GM23338 (cell line): ENCODE measurements around the gene WNT9A. TPM values are rescaled to one million over a fixed set of nuclear protein-coding genes. Genes with fewer than 3 reads are reported as not detected.

Source experiments
- ATAC-seq: fragments of 200-7000 bp; cut with Tn5 transposase; 3 replicates; pipeline ENCODE4 v1.9.1; 2020
- DNase-seq: peaks from one replicate; pipeline ENCODE4 v3.0.0-alpha.2; 2015; ENCODE audit warnings: low spot score
- H2AFZ ChIP-seq: fragments of 200-600 bp; sonication (generic); 2 replicates; pipeline ENCODE4 v1.8.0; 2016; ENCODE audit warnings: antibody characterized with exemption, mild to moderate bottlenecking, moderate library complexity
- H3F3A ChIP-seq: fragments of 200-600 bp; sonication (generic); replicated peaks from 2 replicates; pipeline ENCODE4 v1.8.0; 2017; ENCODE audit warnings: antibody characterized with exemption, mixed run types, low read depth
- H3K27ac ChIP-seq: fragments of 200-600 bp; sonication (generic); 2 replicates; pipeline ENCODE4 v1.6.1; 2016; ENCODE audit warnings: low read depth
- H3K27me3 ChIP-seq: fragments of 200-600 bp; sonication (generic); 2 replicates; pipeline ENCODE4 v1.8.0; 2016; ENCODE audit warnings: mild to moderate bottlenecking, mixed run types, moderate library complexity; ENCODE audit not compliant: insufficient read depth
- H3K36me3 ChIP-seq: fragments of 200-600 bp; sonication (generic); 2 replicates; pipeline ENCODE4 v1.8.0; 2016; ENCODE audit warnings: mild to moderate bottlenecking; ENCODE audit not compliant: insufficient read depth
- H3K4me1 ChIP-seq: fragments of 200-600 bp; sonication (generic); 2 replicates; pipeline ENCODE4 v1.8.0; 2016; ENCODE audit warnings: mild to moderate bottlenecking, moderate library complexity; ENCODE audit not compliant: insufficient read depth
- H3K4me2 ChIP-seq: fragments of 200-600 bp; sonication (generic); 2 replicates; pipeline ENCODE4 v1.7.1; 2017; ENCODE audit warnings: mixed run types
- H3K4me3 ChIP-seq: fragments of 200-600 bp; sonication (generic); 2 replicates; pipeline ENCODE4 v1.6.1; 2016; ENCODE audit warnings: mixed run types
- H3K79me2 ChIP-seq: fragments of 200-600 bp; sonication (generic); replicated peaks from 2 replicates; pipeline ENCODE4 v1.8.0; 2017; ENCODE audit warnings: mild to moderate bottlenecking; ENCODE audit not compliant: insufficient read depth
- H3K9me2 ChIP-seq: fragments of 200-600 bp; sonication (generic); 2 replicates; pipeline ENCODE4 v1.8.0; 2017; ENCODE audit not compliant: insufficient read depth
- H4K20me1 ChIP-seq: fragments of 200-600 bp; sonication (generic); replicated peaks from 2 replicates; pipeline ENCODE4 v1.8.0; 2017; ENCODE audit warnings: mild to moderate bottlenecking; ENCODE audit not compliant: insufficient read depth
- H3K27ac Mint-ChIP-seq: 2 replicates; pipeline ENCODE4 v1.8.0; 2020; ENCODE audit warnings: inconsistent platforms, mild to moderate bottlenecking, moderate library complexity, mixed read lengths
- H3K27me3 Mint-ChIP-seq: 3 replicates; pipeline ENCODE4 v1.8.0; 2022; ENCODE audit warnings: low read depth, mild to moderate bottlenecking, moderate library complexity, mixed read lengths, inconsistent platforms; ENCODE audit not compliant: insufficient read depth, poor library complexity
- H3K36me3 Mint-ChIP-seq: 3 replicates; pipeline ENCODE4 v1.8.0; 2021; ENCODE audit warnings: low read depth, mild to moderate bottlenecking, inconsistent platforms, moderate library complexity, mixed read lengths
- H3K4me1 Mint-ChIP-seq: 3 replicates; pipeline ENCODE4 v1.8.0; 2020; ENCODE audit warnings: mild to moderate bottlenecking, inconsistent platforms, mixed read lengths
- H3K4me3 Mint-ChIP-seq: 3 replicates; pipeline ENCODE4 v1.8.0; 2021; ENCODE audit warnings: moderate library complexity, mild to moderate bottlenecking, inconsistent platforms, mixed read lengths
- H3K9me3 Mint-ChIP-seq: 3 replicates; pipeline ENCODE4 v1.8.0; 2020; ENCODE audit warnings: moderate library complexity, mild to moderate bottlenecking, inconsistent platforms, mixed read lengths
- CREB1 ChIP-seq: fragments of 250-450 bp; sonication (Bioruptor Pico); IDR thresholded peaks from 2 replicates; pipeline ENCODE4 v1.5.0; 2020; ENCODE audit warnings: low read depth, mild to moderate bottlenecking, moderate library complexity
- ETS1 ChIP-seq: IDR thresholded peaks from 2 replicates; pipeline ENCODE4 v1.6.1; 2016; ENCODE audit warnings: antibody characterized with exemption
- STAT1 ChIP-seq: IDR thresholded peaks from one replicate; pipeline ENCODE4 v1.6.1; 2016; ENCODE audit warnings: antibody characterized with exemption; ENCODE audit not compliant: unreplicated experiment
- ZNF331 ChIP-seq: fragments of 250-450 bp; sonication (Bioruptor Pico); IDR thresholded peaks from 2 replicates; pipeline ENCODE4 v1.5.0; 2020; ENCODE audit warnings: low read depth, mild to moderate bottlenecking, moderate library complexity
- ZNF462 ChIP-seq: fragments of 250-450 bp; sonication (Bioruptor Pico); IDR thresholded peaks from 2 replicates; pipeline ENCODE4 v1.5.0; 2020; ENCODE audit warnings: mild to moderate bottlenecking, moderate library complexity
- polyA plus RNA-seq: library from polyadenylated mRNA; unstranded; fragments of >200 nt; fragmentation: Nextera tagmentation; extraction: Ambion mirVana; gene quantifications from 2 replicates; pipeline ENCODE4 v1.2.1, GENCODE V29; 2016
- total RNA-seq: library from RNA; depleted of rRNA; stranded (reverse); fragments of >200 nt; shearing (Covaris generic); gene quantifications from 2 replicates; pipeline ENCODE4 v1.2.3, GENCODE V29; 2014
- TF ChIP-seq, protein P1 (sequence below), 2 experiments: fragments of 200-600 bp in 1 of 2; sonication (generic) in 1 of 2; conservative IDR thresholded peaks; 2 replicates each; pipeline versions ENCODE4 v1.5.1 to v1.6.1; 2016 to 2017; ENCODE audit warnings: antibody characterized with exemption in 2 of 2, low read depth in 2 of 2, mild to moderate bottlenecking in 2 of 2, moderate library complexity in 1 of 2

The WNT9A gene
- total and polyA plus RNA-seq, 2 experiments from 2014 or later = 0.06 to 2.0 TPM

DNA sequence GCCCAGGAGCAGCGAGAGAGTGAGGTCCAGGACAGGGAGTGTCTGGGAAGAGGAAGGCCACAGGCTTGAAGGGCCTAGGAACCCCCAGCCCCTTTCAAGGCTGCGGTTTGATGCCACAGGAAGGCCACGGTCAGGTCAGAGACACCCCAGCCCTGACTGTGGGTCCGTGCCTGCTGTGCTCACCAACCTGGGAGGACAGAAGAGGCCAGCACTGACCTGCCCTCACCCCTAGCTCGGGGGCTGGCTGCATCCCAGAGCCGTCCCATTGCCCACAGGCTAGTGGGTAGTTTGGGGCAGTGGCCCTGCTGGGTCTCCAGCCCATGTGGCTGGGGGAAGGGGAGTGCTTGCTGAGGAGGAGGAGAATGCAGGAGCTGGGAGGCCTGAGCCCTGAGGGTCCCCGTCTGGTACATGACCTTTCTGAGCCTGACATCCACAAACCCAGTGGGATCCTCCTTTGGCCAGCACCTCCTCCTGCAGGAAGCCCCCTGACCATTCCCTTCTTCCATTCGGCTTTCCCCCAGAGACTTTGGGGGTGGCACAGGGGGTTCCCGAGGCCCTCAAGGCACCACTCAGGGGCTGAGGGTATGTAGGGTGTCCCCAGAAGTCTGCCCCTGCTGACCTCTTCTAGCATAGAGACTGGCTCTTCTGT is 54.3 kb downstream of the WNT9A start (continued):
- no peak for TF ChIP-seq ZNF462 (CRISPR knock-in tag)
- no peak for TF ChIP-seq STAT1
- TF ChIP-seq, protein P1, sequence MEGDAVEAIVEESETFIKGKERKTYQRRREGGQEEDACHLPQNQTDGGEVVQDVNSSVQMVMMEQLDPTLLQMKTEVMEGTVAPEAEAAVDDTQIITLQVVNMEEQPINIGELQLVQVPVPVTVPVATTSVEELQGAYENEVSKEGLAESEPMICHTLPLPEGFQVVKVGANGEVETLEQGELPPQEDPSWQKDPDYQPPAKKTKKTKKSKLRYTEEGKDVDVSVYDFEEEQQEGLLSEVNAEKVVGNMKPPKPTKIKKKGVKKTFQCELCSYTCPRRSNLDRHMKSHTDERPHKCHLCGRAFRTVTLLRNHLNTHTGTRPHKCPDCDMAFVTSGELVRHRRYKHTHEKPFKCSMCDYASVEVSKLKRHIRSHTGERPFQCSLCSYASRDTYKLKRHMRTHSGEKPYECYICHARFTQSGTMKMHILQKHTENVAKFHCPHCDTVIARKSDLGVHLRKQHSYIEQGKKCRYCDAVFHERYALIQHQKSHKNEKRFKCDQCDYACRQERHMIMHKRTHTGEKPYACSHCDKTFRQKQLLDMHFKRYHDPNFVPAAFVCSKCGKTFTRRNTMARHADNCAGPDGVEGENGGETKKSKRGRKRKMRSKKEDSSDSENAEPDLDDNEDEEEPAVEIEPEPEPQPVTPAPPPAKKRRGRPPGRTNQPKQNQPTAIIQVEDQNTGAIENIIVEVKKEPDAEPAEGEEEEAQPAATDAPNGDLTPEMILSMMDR (conservative IDR thresholded peaks at IDR 0.05; ENCODE audit: low read depth in 2 of 2) = no peak
- no peak for TF ChIP-seq ZNF331 (CRISPR knock-in tag)

DNA sequence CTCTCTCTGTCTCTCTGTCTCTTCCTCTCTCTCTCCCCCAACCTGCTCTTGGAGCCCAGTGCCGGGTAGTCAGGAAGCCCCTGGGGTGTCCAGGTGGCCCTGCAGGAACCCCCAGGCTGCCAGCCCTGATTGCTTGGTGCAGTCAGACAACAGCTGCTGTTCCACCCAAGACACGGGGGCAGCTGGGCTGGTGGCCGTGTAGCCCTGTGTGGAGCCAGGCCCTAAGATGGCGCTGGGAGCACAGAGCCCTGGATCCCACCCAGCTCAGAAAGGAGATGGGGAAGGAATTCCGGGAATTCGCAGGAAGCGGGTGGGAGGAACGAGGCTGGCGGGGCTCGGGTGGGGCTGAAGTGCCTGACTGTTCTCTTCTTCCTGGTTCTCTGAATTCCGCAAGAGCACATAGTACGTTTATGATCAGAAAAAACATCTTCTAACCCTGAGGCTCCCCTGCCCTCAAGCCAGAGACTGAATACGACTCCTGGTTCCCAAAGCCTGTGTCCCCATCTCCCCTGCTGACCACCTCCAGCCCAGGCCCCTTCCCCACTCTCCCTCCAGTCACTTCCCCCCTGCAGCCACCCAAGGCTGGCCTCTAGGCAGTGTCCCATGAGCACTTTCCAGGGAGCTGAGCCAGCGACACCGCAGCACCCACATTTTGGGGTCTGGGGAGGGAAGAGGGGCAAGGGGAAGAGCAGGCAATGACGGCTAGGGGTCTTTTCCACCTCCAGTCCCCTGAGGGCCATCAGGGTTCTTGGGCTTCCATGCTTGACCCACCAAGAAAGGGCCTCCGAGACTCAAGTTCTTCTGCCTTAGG is 55.0 kb downstream of the WNT9A start:
- no peaks in the 10 kb centered on the region for H3K27me3 ChIP-seq
- H3K4me1 Mint-ChIP-seq = peaks cover 14% of the 10 kb centered on the region
- no peaks in the 10 kb centered on the region for H3K36me3 ChIP-seq
- no peak for TF ChIP-seq ETS1
- no peak for TF ChIP-seq CREB1 (CRISPR knock-in tag)

More for the DNA sequence above, 55.0 kb downstream of the WNT9A start:
- Mint-ChIP-seq H3K4me3 (no peak overlapping the region), H3K9me3 (no peaks in the 10 kb centered on the region), H3K36me3 (no peaks in the 10 kb centered on the region; the same call in 2 of the 3 replicates), H3K27me3 (peaks cover 12% of the 10 kb centered on the region), H3K27ac (no peak overlapping the region)
- Histone ChIP-seq H3K4me1 (0 out of 2 replicates have a peak, but pooled peaks cover 10% of the 10 kb centered on the region), H2AFZ (peak overlapping the region; percentile 69), H3K79me2 (no peaks in the 10 kb centered on the region), H4K20me1 (no peaks in the 10 kb centered on the region), H3K9me2 (no peaks in the 10 kb centered on the region), H3K27ac (no peak overlapping the region), H3K4me2 (no peak overlapping the region), H3K4me3 (no peak overlapping the region), H3F3A (no peaks in the 10 kb centered on the region)
- peak; percentile 68 for DNase-seq
- ATAC-seq = peak; percentile 17
